NCI-H2107 treated with DMSO at 0.1 percent for 48 hours (cell line): Measurements from ENCODE around the gene COG6.

Experiments
- DNase-seq: peaks from one replicate; lab custom pipeline; 2025; ENCODE audit not compliant: unreplicated experiment; lab: John Stamatoyannopoulos, UW

COG6 gene

DNA sequence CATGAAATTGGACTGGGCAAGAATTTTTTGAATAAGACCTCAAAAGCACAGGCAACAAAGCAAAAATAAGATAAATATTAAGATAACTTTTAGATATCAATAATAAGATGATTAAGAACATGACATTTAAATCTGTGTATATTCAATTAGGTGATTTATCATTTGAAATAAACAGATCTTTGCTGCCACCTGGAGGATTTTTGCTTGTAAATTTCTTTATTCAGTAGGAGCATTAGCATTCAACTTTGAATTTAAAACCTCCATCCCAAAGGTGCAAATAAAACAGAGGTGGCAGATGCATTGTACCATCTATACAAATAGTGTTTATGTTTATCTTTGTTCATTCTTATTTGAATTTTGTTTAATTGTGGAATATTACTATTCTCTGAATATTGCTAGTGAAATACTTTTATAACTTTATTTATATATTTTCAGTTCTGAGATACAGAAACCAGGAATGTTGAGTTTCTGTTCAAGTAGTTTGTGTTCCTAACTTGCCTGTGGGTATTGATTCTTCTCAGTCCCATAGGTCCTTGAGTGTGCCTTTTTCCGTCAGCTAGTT, 20.9 kb downstream of the COG6 start:
- DNase-seq: peak; percentile 29

GRCh38 chr13:39682310-39682709, 26.8 kb downstream of the COG6 start:
- no peak for DNase-seq

DNA sequence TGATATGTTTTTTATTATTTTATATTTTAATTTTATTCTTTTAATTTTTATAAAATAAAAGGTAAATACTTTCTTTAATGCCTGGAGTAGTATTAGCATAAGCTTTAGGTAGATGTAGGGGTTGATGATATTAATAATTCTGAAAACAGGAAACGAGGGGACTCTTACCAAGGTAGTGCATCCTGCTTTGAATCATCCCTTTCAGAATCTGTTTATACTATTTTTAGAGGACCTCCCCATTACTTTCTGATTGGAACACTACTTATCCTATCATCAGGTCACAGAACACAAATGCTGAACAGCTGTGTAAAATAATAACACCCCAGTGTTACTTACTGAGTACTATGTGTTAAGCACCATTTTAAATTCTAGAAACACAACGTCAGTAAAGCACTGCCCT, 27.3 kb downstream of the COG6 start:
- DNase-seq: no peak

- peak; percentile 28 for DNase-seq
Measured at GRCh38 chr13:39684531-39685137, 29.2 kb downstream of the COG6 start.

- DNase-seq: no peak
Measured at GRCh38 chr13:39685652-39686051, 30.2 kb downstream of the COG6 start.

DNA sequence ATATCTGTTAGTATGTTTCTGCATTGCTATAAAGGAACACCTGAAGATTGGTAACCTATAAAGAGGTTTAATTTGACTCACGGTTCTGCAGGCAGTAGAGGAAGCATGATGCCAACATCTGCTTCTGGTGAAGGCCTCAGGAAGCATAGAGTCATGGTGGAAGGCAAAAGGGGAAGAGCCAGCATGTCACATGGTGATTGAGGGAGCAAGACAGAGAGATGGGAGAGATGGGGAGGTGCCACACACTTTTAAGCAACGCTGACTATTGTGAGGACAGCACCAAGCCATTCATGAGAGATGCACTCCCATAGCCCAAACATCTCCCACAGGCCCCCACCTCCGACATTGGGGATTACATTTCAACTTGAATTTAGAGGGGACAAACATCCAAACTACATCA, 32.8 kb downstream of the COG6 start:
- no peak for DNase-seq

GRCh38 chr13:39688699-39689405, 33.4 kb downstream of the COG6 start:
- no peak for DNase-seq

DNA sequence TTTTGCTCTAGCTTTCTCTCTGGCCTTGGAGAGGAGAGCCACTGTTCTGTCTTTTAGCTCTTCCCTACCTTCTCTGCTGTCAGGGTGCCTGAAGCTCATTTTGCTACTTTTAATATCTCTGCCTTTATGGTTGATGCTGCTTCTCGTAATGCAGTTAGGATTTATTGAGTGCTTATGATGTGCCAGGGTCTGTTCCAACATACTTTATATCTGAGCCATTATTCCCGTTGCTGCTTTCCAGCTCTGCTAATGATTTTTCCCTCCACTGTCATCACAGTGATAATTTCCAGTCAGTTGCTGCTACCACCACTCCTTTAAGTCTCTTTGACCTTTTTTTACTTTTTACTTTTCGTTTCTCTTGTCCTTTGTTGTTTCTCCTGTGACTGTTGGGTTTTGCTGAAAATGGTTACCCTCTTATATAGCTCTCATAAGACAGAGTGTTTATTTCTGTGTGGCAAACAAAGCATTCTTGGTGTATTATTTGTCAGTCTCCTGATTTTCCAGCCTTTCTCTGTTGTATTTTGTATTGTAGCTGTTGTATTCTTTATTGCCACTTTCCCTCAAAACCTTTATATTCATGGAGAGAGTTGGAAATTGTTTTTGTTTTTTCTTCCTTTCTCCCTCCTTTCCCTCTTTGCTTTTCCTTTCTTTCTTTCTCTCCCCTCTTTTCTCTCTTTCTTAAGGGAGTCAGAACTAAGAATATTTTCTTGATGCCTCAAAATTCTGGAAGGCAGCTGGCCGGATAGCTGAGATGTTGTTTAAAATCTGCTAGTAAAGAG, 37.4 kb downstream of the COG6 start:
- no peak for DNase-seq

DNA sequence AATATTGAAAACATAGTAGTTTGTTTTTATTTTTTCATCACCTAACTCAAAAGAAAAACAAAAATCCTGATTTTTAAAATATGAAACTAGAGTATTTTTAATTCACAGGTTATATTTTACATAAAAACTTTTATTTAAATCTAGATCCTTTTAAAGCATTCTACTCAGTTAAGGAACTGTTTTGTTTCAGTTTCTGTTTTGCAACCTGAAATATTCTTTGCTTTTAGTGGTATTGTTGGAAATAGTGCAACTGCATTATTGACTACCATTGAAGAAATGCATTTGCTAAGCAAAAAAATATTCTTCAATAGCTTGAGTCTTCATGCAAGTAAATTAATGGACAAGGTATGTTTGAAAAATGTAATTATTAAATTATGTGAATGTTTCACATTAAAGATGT, 43.8 kb downstream of the COG6 start:
- DNase-seq: no peak

DNA sequence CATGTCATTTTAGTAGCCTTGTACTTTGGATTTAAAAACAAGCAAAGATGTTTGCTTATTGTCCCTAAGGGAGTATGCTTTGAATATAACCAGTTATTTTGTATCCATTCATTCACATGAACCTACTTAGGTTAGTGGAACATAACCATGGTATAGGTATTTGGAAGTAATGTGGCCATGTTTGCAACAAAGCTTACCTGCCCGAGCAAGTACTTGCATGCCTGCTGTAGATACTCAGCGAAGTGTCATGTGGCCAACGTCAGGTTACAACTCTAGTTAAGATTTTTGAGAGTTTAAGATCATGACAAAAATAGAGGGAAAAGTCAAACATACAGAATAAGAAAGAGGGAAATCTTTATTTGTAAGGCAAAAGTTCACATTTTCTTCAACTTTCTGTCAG, 57.2 kb downstream of the COG6 start:
- DNase-seq: no peak

- no peak for DNase-seq
Measured at GRCh38 chr13:39729156-39729555, 73.7 kb downstream of the COG6 start.

DNA sequence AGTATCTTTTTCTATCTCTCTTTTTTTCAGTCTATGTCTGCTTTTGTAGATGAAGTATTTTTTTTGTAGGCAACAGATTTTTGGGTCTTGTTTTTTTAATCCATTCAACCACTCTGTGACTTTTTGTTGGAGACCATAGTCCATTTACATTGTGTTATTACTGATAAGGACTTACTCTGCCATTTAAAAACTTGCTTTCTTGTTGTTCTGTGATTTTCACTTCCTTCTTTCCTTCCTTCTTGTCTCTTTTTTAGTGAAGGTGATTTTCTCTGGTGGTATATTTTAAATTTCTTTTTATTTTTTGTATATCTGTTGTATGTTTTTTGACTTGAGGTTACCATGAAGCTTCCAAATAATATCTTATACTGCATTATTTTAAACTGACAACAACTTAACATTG, 79.5 kb downstream of the COG6 start:
- no peak for DNase-seq

GRCh38 chr13:39737047-39737446, 81.6 kb downstream of the COG6 start:
- no peak for DNase-seq

- DNase-seq: no peak
Measured at GRCh38 chr13:39740761-39741160, 85.3 kb downstream of the COG6 start.

GRCh38 chr13:39748961-39749360, 93.5 kb downstream of the COG6 start:
- DNase-seq: no peak

DNA sequence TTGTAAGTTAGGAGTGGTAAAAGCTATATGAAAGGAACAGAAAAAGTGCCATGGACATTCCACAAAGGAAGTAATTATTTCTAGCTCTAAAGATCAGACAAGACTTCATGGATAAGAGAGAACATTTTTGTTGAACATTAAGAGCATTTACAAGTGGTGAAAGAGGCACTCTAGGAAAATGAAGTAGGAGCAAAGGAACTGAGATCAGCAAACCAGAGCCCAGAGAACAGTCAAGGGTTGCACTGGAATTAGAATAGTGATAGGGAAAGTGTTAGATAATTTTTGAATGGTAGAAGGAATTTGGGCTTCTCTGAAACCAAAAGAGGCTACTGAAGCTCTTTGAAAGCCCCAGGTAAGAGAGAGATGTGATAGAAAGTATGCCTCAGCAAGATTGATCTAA, 94.1 kb downstream of the COG6 start:
- DNase-seq: no peak

- no peak for DNase-seq
Measured at GRCh38 chr13:39751805-39752204, 96.3 kb downstream of the COG6 start.

GRCh38 chr13:39760521-39760920, 105.1 kb downstream of the COG6 start:
- no peak for DNase-seq

DNA sequence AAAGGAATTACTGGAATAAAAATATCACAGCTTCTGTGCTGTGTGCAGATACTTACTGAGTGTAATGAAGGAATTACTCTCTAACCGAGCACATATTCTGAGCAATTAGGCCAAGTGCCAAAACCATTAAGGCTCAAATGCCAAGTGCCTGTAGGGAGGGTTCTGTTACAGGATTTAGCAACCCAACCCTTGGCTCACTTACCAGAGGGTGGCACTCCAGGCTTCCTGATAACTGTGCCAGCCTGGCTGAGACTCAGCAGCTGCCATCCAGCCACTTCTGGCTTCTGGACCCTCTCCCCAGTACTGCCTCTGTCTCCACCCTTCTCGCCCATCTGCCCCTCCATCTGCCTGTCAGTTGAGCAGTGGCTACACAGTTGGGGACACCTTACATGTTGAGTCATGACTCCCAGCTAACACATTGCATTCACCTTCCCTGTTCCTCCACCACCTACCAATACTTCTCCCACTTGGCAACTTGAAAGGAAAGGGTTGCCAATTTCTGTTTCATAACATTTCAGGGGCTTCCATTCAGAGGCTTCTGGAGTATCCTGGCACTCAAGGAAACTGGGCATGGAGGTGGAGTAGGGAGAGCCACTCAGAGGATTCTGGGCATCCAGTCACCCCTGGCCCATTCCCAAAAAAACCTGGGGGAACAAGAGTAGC, 110.5 kb downstream of the COG6 start:
- peak; percentile 69 for DNase-seq

GRCh38 chr13:39766464-39767158, 111.1 kb downstream of the COG6 start:
- no peak for DNase-seq
